SKM-1 (cell line): ENCODE results near the gene ZNF143.
"Not testable (repeated sequence)": the region's sequence is repeated elsewhere in the genome, so short reads cannot be mapped to it uniquely, and the experiment has no call there.

ENCODE experiments used
- DNase-seq: peaks from one replicate; lab custom pipeline; 2025; ENCODE audit not compliant: unreplicated experiment; lab: John Stamatoyannopoulos, UW

Gene ZNF143

GRCh38 chr11:9495803-9496514 lies 35.1 kb downstream of the ZNF143 start:
- no peak for DNase-seq

GRCh38 chr11:9498457-9499078 lies 37.8 kb downstream of the ZNF143 start:
- no peak for DNase-seq

GRCh38 chr11:9506489-9507276 lies 45.9 kb downstream of the ZNF143 start:
- peak; percentile 51 for DNase-seq

- DNase-seq: no peak
Measured at GRCh38 chr11:9507277-9507580, 46.4 kb downstream of the ZNF143 start.

- no peak for DNase-seq
Measured at GRCh38 chr11:9509041-9509440, 48.2 kb downstream of the ZNF143 start.

- no peak for DNase-seq
Measured at GRCh38 chr11:9512370-9513019, 51.7 kb downstream of the ZNF143 start.

GRCh38 chr11:9514576-9514975 lies 53.8 kb downstream of the ZNF143 start:
- DNase-seq: not testable (repeated sequence)

GRCh38 chr11:9516113-9516512 lies 55.3 kb downstream of the ZNF143 start:
- DNase-seq: no peak

- no peak for DNase-seq
Measured at GRCh38 chr11:9518835-9519410, 58.1 kb downstream of the ZNF143 start.

- no peak for DNase-seq
Measured at GRCh38 chr11:9524001-9524400, 63.2 kb downstream of the ZNF143 start.

- DNase-seq: no peak
Measured at GRCh38 chr11:9525116-9525515, 64.3 kb downstream of the ZNF143 start.

- no peak for DNase-seq
Measured at GRCh38 chr11:9527481-9528135, 66.8 kb downstream of the ZNF143 start.

GRCh38 chr11:9528136-9528501 lies 67.3 kb downstream of the ZNF143 start:
- DNase-seq: no peak

- DNase-seq: no peak
Measured at GRCh38 chr11:9528573-9529333, 67.9 kb downstream of the ZNF143 start.

GRCh38 chr11:9529334-9529650 lies 68.5 kb downstream of the ZNF143 start:
- no peak for DNase-seq

GRCh38 chr11:9530020-9530621 lies 69.3 kb downstream of the ZNF143 start:
- DNase-seq: no peak

GRCh38 chr11:9530901-9531625 lies 70.3 kb downstream of the ZNF143 start:
- DNase-seq: no peak

GRCh38 chr11:9533058-9533457 lies 72.2 kb downstream of the ZNF143 start:
- DNase-seq: no peak

- no peak for DNase-seq
Measured at GRCh38 chr11:9533736-9534473, 73.1 kb downstream of the ZNF143 start.
